Duodenal mucosa (tissue), 2 donors: Measurements from ENCODE around the gene RPS15.
A peak's percentile ranks its signal among the peaks of the same experiment; 100 is the strongest.

Source experiments
- H3K27ac ChIP-seq: one replicate; pipeline ENCODE4 v1.7.0; 2013; ENCODE audit warnings: low read depth, low read length
- H3K27me3 ChIP-seq, 2 donors: one replicate each; pipeline ENCODE4 v1.7.0; 2013; ENCODE audit warnings: low read length in 2 of 2, control low read depth in 1 of 2; ENCODE audit not compliant: insufficient read depth in 2 of 2, control insufficient read depth in 1 of 2
- H3K36me3 ChIP-seq, 2 donors: one replicate each; pipeline ENCODE4 v1.7.0; 2013; ENCODE audit warnings: low read length in 2 of 2, control low read depth in 1 of 2; ENCODE audit not compliant: insufficient read depth in 2 of 2, control insufficient read depth in 1 of 2
- H3K4me1 ChIP-seq, 2 donors: one replicate each; pipeline ENCODE4 v1.7.0; 2013; ENCODE audit warnings: low read length in 2 of 2, control low read depth in 1 of 2; ENCODE audit not compliant: insufficient read depth in 2 of 2, control insufficient read depth in 1 of 2
- H3K4me3 ChIP-seq, 2 donors: one replicate each; pipeline ENCODE4 v1.7.0; 2013; ENCODE audit warnings: low read length in 2 of 2, low read depth in 1 of 2
- H3K9ac ChIP-seq, 2 donors: one replicate each; pipeline ENCODE4 v1.7.0; 2013; ENCODE audit warnings: low read length in 2 of 2, low read depth in 1 of 2
- H3K9me3 ChIP-seq, 2 donors: one replicate each; pipeline ENCODE4 v1.7.0; 2013; ENCODE audit warnings: low read length in 2 of 2, control low read depth in 1 of 2; ENCODE audit not compliant: control insufficient read depth in 1 of 2

Gene RPS15

GRCh38 chr19:1411255-1412191 is 26.7 kb upstream of the RPS15 start:
- peak overlapping the region in 1 of 2 donors; percentile 19 for H3K4me3 ChIP-seq
- H3K9ac ChIP-seq: peak overlapping the region in 1 of 2 donors; percentile 18
- H3K27me3 ChIP-seq: no peaks in the 10 kb centered on the region
- peak overlapping the region; percentile 42 for H3K27ac ChIP-seq
- no peaks in the 10 kb centered on the region for H3K9me3 ChIP-seq
- peaks cover 0 to 19% of the 10 kb centered on the region in 2 donors for H3K36me3 ChIP-seq
- H3K4me1 ChIP-seq: peaks cover 58 to 67% of the 10 kb centered on the region in 2 donors

- H3K4me1 ChIP-seq: peaks cover 63 to 66% of the 10 kb centered on the region in 2 donors
- peaks cover 0 to 23% of the 10 kb centered on the region in 2 donors for H3K36me3 ChIP-seq
- no peak overlapping the region for H3K27ac ChIP-seq
- no peaks in the 10 kb centered on the region for H3K27me3 ChIP-seq
- H3K9me3 ChIP-seq: no peaks in the 10 kb centered on the region
- H3K9ac ChIP-seq: no peak overlapping the region
- H3K4me3 ChIP-seq: no peak overlapping the region
Observed at GRCh38 chr19:1412323-1412923, 25.8 kb upstream of the RPS15 start.

- Histone ChIP-seq H3K27ac (no peak overlapping the region), H3K4me3 (no peak overlapping the region), H3K27me3 (no peaks in the 10 kb centered on the region), H3K9me3 (no peaks in the 10 kb centered on the region), H3K9ac (no peak overlapping the region), H3K4me1 (peaks cover 65 to 73% of the 10 kb centered on the region in 2 donors), H3K36me3 (peaks cover 0 to 31% of the 10 kb centered on the region in 2 donors)
Observed at GRCh38 chr19:1412995-1413800, 25.0 kb upstream of the RPS15 start.

- Histone ChIP-seq H3K27me3 (no peaks in the 10 kb centered on the region), H3K4me3 (peak overlapping the region; percentile 10 to 45), H3K27ac (peak overlapping the region; percentile 75), H3K9ac (peak overlapping the region; percentile 44 to 51), H3K4me1 (peaks cover 40 to 48% of the 10 kb centered on the region in 2 donors), H3K9me3 (no peaks in the 10 kb centered on the region), H3K36me3 (peaks cover 19 to 51% of the 10 kb centered on the region in 2 donors)
Observed at GRCh38 chr19:1416014-1416841, 22.0 kb upstream of the RPS15 start.

- Histone ChIP-seq H3K9ac (no peak overlapping the region), H3K27me3 (no peaks in the 10 kb centered on the region), H3K4me3 (no peak overlapping the region), H3K36me3 (peaks cover 23 to 61% of the 10 kb centered on the region in 2 donors), H3K4me1 (peaks cover 31 to 39% of the 10 kb centered on the region in 2 donors), H3K27ac (no peak overlapping the region), H3K9me3 (no peaks in the 10 kb centered on the region)
Observed at GRCh38 chr19:1417145-1417544, 21.1 kb upstream of the RPS15 start.

- H3K4me3 ChIP-seq: no peak overlapping the region
- peaks cover 23 to 61% of the 10 kb centered on the region in 2 donors for H3K36me3 ChIP-seq
- H3K27me3 ChIP-seq: no peaks in the 10 kb centered on the region
- H3K9me3 ChIP-seq: no peaks in the 10 kb centered on the region
- H3K4me1 ChIP-seq: peaks cover 30 to 33% of the 10 kb centered on the region in 2 donors
- no peak overlapping the region for H3K27ac ChIP-seq
- no peak overlapping the region for H3K9ac ChIP-seq
Observed at GRCh38 chr19:1417681-1418495, 20.3 kb upstream of the RPS15 start.

GRCh38 chr19:1418496-1418775 is 19.8 kb upstream of the RPS15 start:
- H3K9ac ChIP-seq: no peak overlapping the region
- H3K9me3 ChIP-seq: no peaks in the 10 kb centered on the region
- peaks cover 26 to 64% of the 10 kb centered on the region in 2 donors for H3K36me3 ChIP-seq
- H3K4me3 ChIP-seq: no peak overlapping the region
- H3K4me1 ChIP-seq: peaks cover 29 to 30% of the 10 kb centered on the region in 2 donors
- no peaks in the 10 kb centered on the region for H3K27me3 ChIP-seq
- no peak overlapping the region for H3K27ac ChIP-seq

GRCh38 chr19:1418951-1419738 is 19.1 kb upstream of the RPS15 start:
- H3K9me3 ChIP-seq: no peaks in the 10 kb centered on the region
- H3K36me3 ChIP-seq: peaks cover 32 to 70% of the 10 kb centered on the region in 2 donors
- no peak overlapping the region for H3K27ac ChIP-seq
- H3K4me3 ChIP-seq: no peak overlapping the region
- H3K4me1 ChIP-seq: peaks cover 30 to 35% of the 10 kb centered on the region in 2 donors
- H3K27me3 ChIP-seq: no peaks in the 10 kb centered on the region
- no peak overlapping the region for H3K9ac ChIP-seq
